Right cardiac atrium (tissue), 5 donors: ENCODE measurements around the gene ASTN2. TPM values are rescaled to one million over a fixed set of nuclear protein-coding genes. Genes with fewer than 3 reads are reported as not detected.
"Not testable (repeated sequence)": the region's sequence is repeated elsewhere in the genome, so short reads cannot be mapped to it uniquely, and the experiment has no call there.

Experiments
- ATAC-seq, 2 donors: fragments of 200-7000 bp; cut with Tn5 transposase; one replicate each; pipeline versions ENCODE4 v1.8.0 to v1.9.1; 2020; ENCODE audit warnings: moderate library complexity in 2 of 2, mild to moderate bottlenecking in 1 of 2
- DNase-seq, 3 donors: peaks; one replicate each; pipeline ENCODE4 v3.0.0-alpha.2; 2020
- H3K27ac ChIP-seq: one replicate; pipeline ENCODE4 v1.5.1; 2013; ENCODE audit warnings: mild to moderate bottlenecking, low read length, control low read depth, moderate library complexity
- H3K27me3 ChIP-seq: one replicate; pipeline ENCODE4 v1.6.1; 2013; ENCODE audit not compliant: control insufficient read depth, insufficient read depth
- H3K4me1 ChIP-seq: one replicate; pipeline ENCODE4 v1.6.1; 2013; ENCODE audit warnings: low read length; ENCODE audit not compliant: control insufficient read depth, insufficient read depth
- H3K4me3 ChIP-seq: one replicate; pipeline ENCODE4 v1.5.1; 2013; ENCODE audit warnings: low read length, control low read depth
- H3K9me3 ChIP-seq: one replicate; pipeline ENCODE4 v1.6.1; 2013; ENCODE audit warnings: low read length; ENCODE audit not compliant: control insufficient read depth
- WGBS: extraction: QIAGEN DNeasy Blood & Tissue Kit; methylation state at CpG from one replicate; pipeline ENCODE4 v1.1.7; 2013; 5-methylcytosine and 5-hydroxymethylcytosine counted together
- intact Hi-C, 4 donors: fragments of 100-400 bp; cut with DNase I; formaldehyde crosslinking; loops; one replicate each; pipeline versions ENCODE4 v1.11.0 to v1.14.0; 2022 to 2023
- polyA plus RNA-seq: library from polyadenylated mRNA; stranded (reverse); fragments of 200-250 nt; gene quantifications from one replicate; pipeline ENCODE4 v1.2.3, GENCODE V29; 2013
- total RNA-seq, 4 donors: library from RNA; stranded (reverse); fragmentation: NEBNext Ultra II Directional; extraction: Animal tissue kit (Norgen Biotek cat#: 25700); gene quantifications; one replicate each; pipeline ENCODE4 v1.2.1, GENCODE V29; 2021
- donor health status: healthy with polysubstance abuse.
- donor health status: DM: no; HTN: yes; CAD: no.
- donor health status: DM: no; HTN: no; CAD: no.
- donor health status: DM: no; HTN: yes; CAD: no; lungs with severe emphysema.
- donor health status: DM: yes; HTN: yes; CAD: no.

The ASTN2 gene
- total and polyA plus RNA-seq, 5 donors, result 18.1 to 79.3 (median 59.8) TPM

DNA sequence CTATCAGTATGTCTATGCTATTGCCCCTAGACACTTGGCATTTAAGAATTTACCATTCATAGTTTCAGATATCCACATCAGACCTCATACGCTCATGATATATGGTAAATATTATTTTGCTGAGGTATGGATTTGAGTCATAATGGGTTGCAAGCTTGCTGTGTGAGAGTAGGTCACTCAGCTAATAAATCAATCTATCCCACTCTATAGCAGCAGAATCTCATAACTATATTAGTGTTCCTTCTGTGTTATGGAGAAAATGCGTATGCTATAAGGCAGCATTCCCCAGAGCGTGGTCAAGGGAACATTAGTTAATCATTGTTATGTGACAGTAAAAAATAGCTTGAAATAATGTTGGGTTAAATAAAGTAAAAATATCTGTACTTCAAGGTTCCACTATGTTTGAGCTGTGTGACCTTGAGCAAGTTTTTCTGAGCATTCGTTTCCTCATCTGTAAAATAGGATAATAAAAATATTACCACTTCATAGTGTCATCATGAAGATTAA is 720.0 kb downstream of the ASTN2 start:
- H3K27ac ChIP-seq, result no peak overlapping the region
- no peak overlapping the region for H3K4me3 ChIP-seq
- H3K4me1 ChIP-seq, result peaks cover 5% of the 10 kb centered on the region
- no peak for ATAC-seq
- intact Hi-C loops, result no loop called here
- 88% methylated on average over 4 of the region's 4 CpGs for WGBS
- DNase-seq, result no peak
- no peaks in the 10 kb centered on the region for H3K9me3 ChIP-seq
- no peaks in the 10 kb centered on the region for H3K27me3 ChIP-seq

DNA sequence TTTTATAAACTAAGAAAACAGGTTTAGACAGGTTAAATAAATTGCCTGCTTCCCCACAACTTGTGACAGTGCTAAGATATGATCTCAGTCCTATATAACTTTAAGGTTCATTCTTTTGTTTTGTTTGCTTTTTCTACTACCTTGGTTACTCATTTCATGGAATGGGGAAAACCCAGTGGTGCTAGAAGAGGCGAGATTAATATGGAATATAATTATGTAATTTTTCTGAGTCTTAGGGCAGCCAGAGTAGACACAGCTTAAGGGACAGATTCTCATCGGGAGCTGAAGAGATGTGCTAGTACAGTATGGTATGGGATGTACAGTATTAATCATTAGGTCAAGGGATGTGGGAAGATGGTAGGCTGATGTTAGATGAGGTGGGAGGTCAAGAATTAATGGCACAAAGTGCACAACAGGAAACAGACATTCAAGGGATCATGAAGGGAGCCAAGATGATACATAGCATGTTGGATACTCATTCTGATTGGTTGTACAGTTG is 721.6 kb downstream of the ASTN2 start:
- WGBS, result 75% methylated on average over 2 of the region's 2 CpGs
- DNase-seq (no peak), ATAC-seq (no peak)
- Histone ChIP-seq H3K4me1 (peaks cover 7% of the 10 kb centered on the region), H3K9me3 (no peaks in the 10 kb centered on the region), H3K27me3 (no peaks in the 10 kb centered on the region), H3K27ac (no peak overlapping the region), H3K4me3 (no peak overlapping the region)
- intact Hi-C loops, result no loop called here

DNA sequence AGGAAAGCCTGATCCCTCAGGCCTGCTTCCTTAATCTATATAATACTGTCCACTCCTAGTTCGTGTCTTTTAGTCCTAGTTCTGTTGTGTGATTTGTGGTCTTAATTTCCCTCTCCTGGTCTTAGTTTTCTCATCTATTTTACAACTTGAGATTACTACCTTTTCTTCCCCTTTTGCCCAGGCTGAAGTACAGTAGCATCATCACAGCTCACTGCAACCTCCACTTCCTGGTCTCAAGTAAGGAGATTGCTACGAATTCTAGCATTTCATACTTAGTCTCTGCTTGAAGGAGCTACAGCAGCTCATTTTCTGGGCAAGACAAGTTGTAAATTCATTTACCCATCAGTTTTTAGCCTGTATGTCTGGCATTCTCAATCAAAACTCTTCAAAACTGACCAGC is 722.2 kb downstream of the ASTN2 start:
- Histone ChIP-seq H3K27ac (no peak overlapping the region), H3K27me3 (no peaks in the 10 kb centered on the region), H3K4me3 (no peak overlapping the region), H3K4me1 (peaks cover 9% of the 10 kb centered on the region), H3K9me3 (no peaks in the 10 kb centered on the region)
- WGBS, result 68% methylated on average over 2 of the region's 2 CpGs
- ATAC-seq (no peak), DNase-seq (no peak)
- intact Hi-C loops, result no loop called here

DNA sequence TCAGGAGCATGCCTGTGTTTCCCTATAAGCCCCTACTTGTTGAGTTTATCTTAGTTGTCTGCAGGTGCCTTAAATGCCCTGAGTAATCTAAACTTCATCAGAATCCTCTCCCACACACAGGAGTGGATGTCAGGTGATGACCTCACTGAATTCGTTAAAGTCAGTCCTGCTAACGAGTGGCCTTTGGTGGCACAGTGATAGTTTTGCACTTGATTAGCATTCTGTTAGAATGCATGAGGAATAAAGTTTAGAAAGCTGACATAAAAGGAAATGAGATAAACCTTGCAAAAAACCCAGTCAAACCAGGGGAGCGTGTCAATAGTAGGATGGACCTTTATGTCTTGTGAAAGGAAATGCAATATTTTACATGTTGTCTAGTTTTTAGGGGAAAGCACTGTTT is 723.2 kb downstream of the ASTN2 start:
- H3K4me3 ChIP-seq, result no peak overlapping the region
- H3K27me3 ChIP-seq, result no peaks in the 10 kb centered on the region
- intact Hi-C loops, result no loop called here
- no peak overlapping the region for H3K27ac ChIP-seq
- ATAC-seq (no peak), DNase-seq (no peak)
- H3K4me1 ChIP-seq, result peaks cover 9% of the 10 kb centered on the region
- 80% methylated on average over 3 of the region's 3 CpGs for WGBS
- no peaks in the 10 kb centered on the region for H3K9me3 ChIP-seq

DNA sequence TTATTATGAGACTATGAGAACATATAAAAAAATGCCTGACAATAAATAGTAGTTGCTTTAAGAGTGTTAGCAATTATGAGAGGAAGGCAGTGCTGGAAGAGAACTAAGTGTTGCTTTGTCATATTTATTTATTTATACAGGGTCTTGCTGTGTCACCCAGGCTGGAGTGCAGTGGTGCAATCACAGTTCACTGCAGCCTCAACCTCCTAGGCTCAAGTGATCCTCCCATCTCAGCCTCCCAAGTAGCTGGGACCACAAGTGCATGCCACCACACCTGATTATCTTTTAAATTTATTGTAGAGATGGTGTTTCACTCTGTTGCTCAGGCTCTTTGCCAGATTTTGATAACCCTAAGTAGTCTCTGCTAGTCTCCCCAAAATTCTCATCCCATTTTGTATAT is 724.1 kb downstream of the ASTN2 start:
- not testable (repeated sequence) for DNase-seq, ATAC-seq

DNA sequence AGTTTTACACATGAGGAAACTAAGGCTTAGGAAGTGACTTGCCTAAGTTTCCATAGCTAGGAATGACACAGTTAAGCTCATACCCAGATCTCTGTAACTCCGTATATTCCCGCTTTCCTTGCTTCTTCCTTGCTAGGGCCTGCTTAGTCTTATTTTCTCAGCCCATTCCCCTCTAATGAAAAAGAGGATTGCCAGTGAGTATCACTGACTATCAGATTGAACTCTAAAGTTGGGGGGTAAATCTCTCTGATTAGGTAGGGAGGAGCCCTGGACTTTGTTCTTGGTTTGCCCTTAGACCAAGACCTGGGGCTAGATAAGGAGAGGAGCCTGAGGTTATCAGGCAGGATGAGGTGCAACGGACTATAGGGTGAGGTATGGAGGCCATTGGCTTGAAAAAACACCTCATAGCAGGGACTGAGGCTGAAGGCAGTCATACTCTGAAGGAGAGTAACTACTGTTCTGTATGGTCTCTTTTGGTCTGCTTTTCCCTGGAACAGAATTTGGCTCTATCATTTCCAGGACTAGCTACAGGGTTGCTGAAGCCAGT is 725.3 kb downstream of the ASTN2 start:
- Histone ChIP-seq H3K27me3 (no peaks in the 10 kb centered on the region), H3K27ac (no peak overlapping the region), H3K9me3 (no peaks in the 10 kb centered on the region), H3K4me3 (no peak overlapping the region), H3K4me1 (peaks cover 12% of the 10 kb centered on the region)
- ATAC-seq (no peak), DNase-seq (no peak)
- intact Hi-C loops, result no loop called here
- 89% methylated on average over 3 of the region's 3 CpGs for WGBS

More for the DNA sequence above, 724.1 kb downstream of the ASTN2 start:
- peaks cover 12% of the 10 kb centered on the region for H3K4me1 ChIP-seq
- H3K27ac ChIP-seq, H3K4me3 ChIP-seq, intact Hi-C loops, H3K9me3 ChIP-seq, H3K27me3 ChIP-seq: not testable (repeated sequence)

DNA sequence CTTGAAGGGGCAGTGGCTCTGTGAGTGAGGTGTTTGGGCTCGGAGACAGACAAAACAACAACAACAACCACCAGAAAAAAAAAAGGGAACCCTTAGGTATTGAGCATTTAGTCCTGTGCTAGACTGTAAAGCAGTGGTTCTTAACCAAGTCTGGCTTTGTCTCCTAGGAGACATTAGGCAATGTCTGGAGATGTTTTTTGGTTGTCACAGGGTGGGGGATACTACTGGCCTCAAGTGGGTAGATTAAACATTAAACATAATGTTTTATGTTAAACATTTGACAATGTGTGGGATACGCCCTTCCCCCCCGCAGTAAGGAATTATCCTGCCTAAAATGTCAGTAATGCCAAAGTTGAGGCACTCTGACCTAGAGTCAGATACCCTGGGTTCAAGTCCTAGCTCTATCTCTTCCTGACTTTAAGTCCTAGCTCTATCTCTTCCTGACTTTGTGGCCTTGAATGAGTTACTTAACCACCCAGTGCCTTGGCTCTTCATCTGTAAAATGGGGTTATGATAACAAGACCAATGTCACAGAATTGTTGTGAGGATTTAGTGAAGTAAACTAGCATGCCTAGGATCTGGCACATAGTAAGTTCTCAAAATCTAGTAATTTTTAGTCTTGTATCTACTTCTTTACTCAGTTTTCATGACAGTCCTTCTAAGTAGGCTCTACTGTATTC is 725.9 kb downstream of the ASTN2 start:
- WGBS, result 92% methylated on average over 3 of the region's 3 CpGs
- H3K9me3 ChIP-seq, result no peaks in the 10 kb centered on the region
- H3K27me3 ChIP-seq, result no peaks in the 10 kb centered on the region
- H3K27ac ChIP-seq, result no peak overlapping the region
- intact Hi-C loops, result no loop called here
- DNase-seq (no peak), ATAC-seq (no peak)
- H3K4me3 ChIP-seq, result no peak overlapping the region
- H3K4me1 ChIP-seq, result peaks cover 12% of the 10 kb centered on the region

DNA sequence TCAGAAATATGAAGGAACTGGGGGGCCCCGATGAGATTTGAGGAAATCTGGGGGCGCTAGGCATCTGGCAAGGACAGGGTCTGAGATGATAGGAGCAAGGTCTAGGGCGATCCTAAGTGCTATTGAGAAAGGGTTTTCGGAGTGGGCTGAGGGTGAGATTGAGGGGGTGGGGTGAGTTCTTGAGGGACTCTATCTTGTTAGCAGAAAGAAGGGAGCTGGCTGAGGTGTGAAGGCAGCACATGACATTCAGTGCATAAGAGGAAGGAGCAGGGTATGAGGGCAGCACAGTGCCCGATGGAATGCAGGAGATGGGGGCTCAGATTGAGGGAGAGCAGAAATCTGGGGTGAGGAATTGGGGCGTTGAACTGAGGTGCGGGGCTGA is 727.1 kb downstream of the ASTN2 start:
- ATAC-seq, result peak; percentile 7 to 29
- H3K27ac ChIP-seq, result no peak overlapping the region
- WGBS, result 13% methylated on average over 7 of the region's 7 CpGs
- peak overlapping the region; percentile 82 for H3K4me3 ChIP-seq
- intact Hi-C loops, result no loop called here
- no peak for DNase-seq
- peaks cover 9% of the 10 kb centered on the region for H3K4me1 ChIP-seq
- H3K9me3 ChIP-seq, result no peaks in the 10 kb centered on the region
- no peaks in the 10 kb centered on the region for H3K27me3 ChIP-seq

DNA sequence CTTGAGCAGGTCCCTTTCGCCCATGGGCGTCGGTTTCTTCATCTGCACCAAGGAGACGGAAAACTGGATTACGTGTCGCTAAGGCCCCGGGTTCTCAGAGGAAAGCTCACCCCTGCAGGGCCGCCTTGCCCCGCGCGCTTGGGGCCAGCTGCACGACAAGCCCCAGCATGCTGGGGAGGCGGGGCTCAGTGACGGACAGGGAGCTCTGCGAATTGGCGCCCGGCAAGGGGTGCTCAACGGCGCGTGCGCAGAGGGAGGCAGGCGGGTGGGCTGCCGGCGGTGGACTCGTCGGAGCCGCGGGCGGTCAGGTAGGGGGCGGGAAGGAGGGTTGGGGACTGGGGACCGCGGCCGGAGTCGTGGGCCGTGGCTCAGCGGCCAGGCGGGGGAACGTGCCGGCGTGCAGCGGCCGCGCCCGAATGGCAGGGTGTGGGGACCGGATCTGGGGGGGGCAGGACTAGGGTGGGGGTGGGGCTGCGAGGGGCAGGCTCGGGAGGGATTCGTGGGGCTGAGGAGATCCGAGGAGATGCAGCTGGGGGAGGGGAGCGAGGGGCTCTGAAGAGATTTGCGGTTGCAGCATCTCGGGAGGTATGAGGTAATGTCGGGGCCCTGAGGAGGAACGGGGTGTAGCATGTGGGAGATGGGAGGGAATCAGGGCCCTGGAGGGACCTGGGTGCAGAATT is 727.6 kb downstream of the ASTN2 start, which contains the start of gene TRIM32:
TRIM32 (plus strand) TSS at position 232 of the 680 bp plus-strand sequence. CDS start 10,438 bp downstream, outside the sequence.
- DNase-seq, result peak; percentile 92 to 98 (median 97)
- no peaks in the 10 kb centered on the region for H3K27me3 ChIP-seq
- no peaks in the 10 kb centered on the region for H3K9me3 ChIP-seq
- under 1% methylated on average over 54 of the region's 54 CpGs for WGBS
- H3K4me1 ChIP-seq, result peaks cover 9% of the 10 kb centered on the region
- peak within 1 kb of the TSS; percentile 82 for H3K4me3 ChIP-seq
- intact Hi-C loops, result no loop called here
- H3K27ac ChIP-seq, result peak within 1 kb of the TSS; percentile 39
- ATAC-seq, result peak; percentile 99

DNA sequence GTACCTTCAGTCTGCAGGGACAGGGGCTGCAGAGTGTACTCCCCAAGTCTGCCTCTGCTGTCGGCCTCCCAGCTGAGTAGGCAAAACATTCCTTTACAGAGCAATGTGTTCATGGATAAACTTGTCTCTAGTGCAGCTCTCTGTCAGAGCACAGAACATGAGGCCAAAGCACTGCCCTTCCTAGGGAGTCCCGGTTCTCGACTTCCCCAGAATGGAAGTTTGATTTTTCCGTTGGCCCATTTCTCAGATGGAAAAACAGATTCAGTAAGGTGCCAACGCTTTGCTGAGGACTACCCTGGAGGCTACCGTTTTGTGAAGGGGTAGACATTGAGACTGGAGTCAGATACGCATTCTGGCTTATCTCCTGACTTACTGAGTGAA is 728.2 kb downstream of the ASTN2 start:
- Histone ChIP-seq H3K27me3 (no peaks in the 10 kb centered on the region), H3K27ac (peak overlapping the region; percentile 25), H3K4me3 (peak overlapping the region; percentile 82), H3K9me3 (no peaks in the 10 kb centered on the region), H3K4me1 (peaks cover 9% of the 10 kb centered on the region)
- DNase-seq (no peak), ATAC-seq (peak; percentile 25 to 37)
- WGBS, result 11% methylated on average over 7 of the region's 7 CpGs
- intact Hi-C loops, result no loop called here

DNA sequence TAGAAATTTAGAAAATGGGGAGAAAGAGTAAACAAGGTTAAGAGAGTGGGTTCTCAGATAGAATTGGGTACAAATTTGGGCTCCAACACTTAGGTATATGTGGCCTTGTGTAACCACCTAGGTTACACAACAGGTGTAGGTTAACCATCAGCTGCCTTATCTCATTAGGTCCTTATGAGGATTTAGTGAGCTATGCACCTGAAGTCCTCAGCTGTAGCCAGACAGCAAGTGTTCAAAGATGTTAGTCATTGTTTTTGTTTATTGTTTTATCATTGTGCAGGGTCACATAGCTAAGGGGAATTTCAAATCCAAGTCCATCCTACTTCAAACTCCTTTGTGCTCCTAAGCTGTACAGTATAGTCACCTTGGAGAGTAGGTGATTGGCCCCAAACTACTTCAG is 728.7 kb downstream of the ASTN2 start:
- ATAC-seq, result no peak
- Histone ChIP-seq H3K27ac (no peak overlapping the region), H3K27me3 (no peaks in the 10 kb centered on the region), H3K4me3 (no peak overlapping the region), H3K4me1 (peaks cover 7% of the 10 kb centered on the region), H3K9me3 (no peaks in the 10 kb centered on the region)
- intact Hi-C loops, result no loop called here
- DNase-seq, result no peak
